A549 (cell line): ENCODE results near the gene ATP9A. TPM values are rescaled to one million over a fixed set of nuclear protein-coding genes. Genes with fewer than 3 reads are reported as not detected.

Source experiments
- ATAC-seq, 2 experiments: fragments of 200-7000 bp in 1 of 2; fragments of >200 bp in 1 of 2; cut with Nextera tagmentation in 1 of 2; cut with Tn5 transposase in 1 of 2; 3 replicates each; pipeline versions ENCODE4 v1.8.0 to v1.9.1; 2018 to 2020; ENCODE audit warnings: mild to moderate bottlenecking in 1 of 2, moderate library complexity in 1 of 2
- CTCF ChIA-PET: fragments of 300-600 bp; sonication (Branson Sonifier 250); formaldehyde crosslinking; extraction: SDS; loops from one replicate; lab custom pipeline; 2021; ENCODE audit warnings: antibody characterized with exemption, inconsistent platforms; lab: Yijun Ruan, JAX
- POLR2A ChIA-PET: fragments of 350-600 bp; formaldehyde crosslinking; extraction: SDS; loops from one replicate; lab custom pipeline; 2021; ENCODE audit warnings: antibody characterized with exemption, inconsistent platforms; lab: Yijun Ruan, JAX
- DNase-seq, 2 experiments: peaks; one replicate each; pipeline versions ENCODE4 v3.0.0 to v3.0.0-alpha.2; 2011 to 2016; ENCODE audit warnings: low read depth in 1 of 2, low spot score in 1 of 2
- FAIRE-seq: peaks from 2 replicates; lab custom pipeline; 2011; peaks lifted over from hg19 to GRCh38; lab: Jason Lieb, UNC
- H3K27ac ChIP-seq, 2 experiments: fragments of >200 bp; sonication (Bioruptor Twin); formaldehyde crosslinking; 3 replicates each; pipeline ENCODE4 v1.5.1; 2016 to 2017
- H3K4me1 ChIP-seq: fragments of >200 bp; sonication (Bioruptor Twin); formaldehyde crosslinking; 3 replicates; pipeline ENCODE4 v1.6.1; 2016
- H3K4me2 ChIP-seq: fragments of >200 bp; sonication (Bioruptor Twin); formaldehyde crosslinking; 3 replicates; pipeline ENCODE4 v1.6.1; 2016
- H3K4me3 ChIP-seq: fragments of >200 bp; sonication (Bioruptor Twin); formaldehyde crosslinking; 3 replicates; pipeline ENCODE4 v1.5.1; 2016
- H3K9me3 ChIP-seq: fragments of >200 bp; sonication (Bioruptor Twin); formaldehyde crosslinking; 3 replicates; pipeline ENCODE4 v1.6.1; 2016
- BHLHE40 ChIP-seq: IDR thresholded peaks from 2 replicates; pipeline ENCODE4 v1.6.1; 2012; ENCODE audit warnings: low read depth, low read length, inconsistent platforms
- CBX2 ChIP-seq: fragments of 200-600 bp; sonication (generic); IDR thresholded peaks from 2 replicates; pipeline ENCODE4 v1.6.1; 2016; ENCODE audit warnings: low read depth, mild to moderate bottlenecking, borderline replicate concordance
- CBX8 ChIP-seq: fragments of 200-600 bp; sonication (generic); IDR thresholded peaks from 2 replicates; pipeline ENCODE4 v1.6.1; 2016
- CHD4 ChIP-seq: fragments of 200-600 bp; sonication (generic); IDR thresholded peaks from 2 replicates; pipeline ENCODE4 v1.6.1; 2016; ENCODE audit warnings: antibody characterized with exemption, mild to moderate bottlenecking, borderline replicate concordance
- E2F6 ChIP-seq: IDR thresholded peaks from 2 replicates; pipeline ENCODE4 v1.6.1; 2012; ENCODE audit warnings: low read depth, borderline replicate concordance
- EHF ChIP-seq: fragments of 250-450 bp; sonication (Bioruptor Pico); IDR thresholded peaks from 2 replicates; pipeline ENCODE4 v1.5.0; 2020; ENCODE audit warnings: mild to moderate bottlenecking
- EP300 ChIP-seq, 2 experiments: fragments of >200 bp; sonication (Bioruptor Twin); formaldehyde crosslinking; IDR thresholded peaks; 2 replicates in 1 of 2; 3 replicates in 1 of 2; pipeline ENCODE4 v1.6.1; 2016 to 2017
- ESRRA ChIP-seq: fragments of 150-350 bp; IDR thresholded peaks from 2 replicates; pipeline ENCODE4 v1.6.1; 2014; ENCODE audit warnings: mild to moderate bottlenecking, low read length, borderline replicate concordance
- GATA3 ChIP-seq: IDR thresholded peaks from 2 replicates; pipeline ENCODE4 v1.6.1; 2012; ENCODE audit warnings: borderline replicate concordance
- HDAC2 ChIP-seq: fragments of 200-600 bp; sonication (generic); IDR thresholded peaks from 2 replicates; pipeline ENCODE4 v1.6.1; 2016
- HEYL ChIP-seq: fragments of 250-450 bp; sonication (Bioruptor Pico); IDR thresholded peaks from 2 replicates; pipeline ENCODE4 v1.8.0; 2021; ENCODE audit warnings: mild to moderate bottlenecking, moderate library complexity
- HMGXB4 ChIP-seq: fragments of 250-450 bp; sonication (Bioruptor Pico); IDR thresholded peaks from 2 replicates; pipeline ENCODE4 v1.5.0; 2021; ENCODE audit warnings: mild to moderate bottlenecking, moderate library complexity, borderline replicate concordance
- HOXA7 ChIP-seq: fragments of 250-450 bp; sonication (Bioruptor Pico); IDR thresholded peaks from 2 replicates; pipeline ENCODE4 v1.5.0; 2020; ENCODE audit warnings: mild to moderate bottlenecking, moderate library complexity
- JUNB ChIP-seq: fragments of >200 bp; sonication (Bioruptor Twin); formaldehyde crosslinking; IDR thresholded peaks from 2 replicates; pipeline ENCODE4 v1.6.1; 2016
- MAX ChIP-seq: IDR thresholded peaks from 2 replicates; pipeline ENCODE4 v1.6.1; 2012
- MAZ ChIP-seq: fragments of 150-350 bp; IDR thresholded peaks from 2 replicates; pipeline ENCODE4 v1.6.1; 2014; ENCODE audit warnings: antibody characterized with exemption, low read depth, low read length, borderline replicate concordance
- MYC ChIP-seq: IDR thresholded peaks from 2 replicates; pipeline ENCODE4 v1.6.1; 2012; ENCODE audit warnings: mild to moderate bottlenecking, inconsistent platforms, low read length, improper control_type of control experiment, borderline replicate concordance
- NFE2L2 ChIP-seq: fragments of 150-350 bp; conservative IDR thresholded peaks from 2 replicates; pipeline ENCODE4 v1.6.1; 2014; ENCODE audit warnings: low read length
- NPAS2 ChIP-seq: fragments of 250-450 bp; sonication (Bioruptor Pico); IDR thresholded peaks from 2 replicates; pipeline ENCODE4 v1.8.0; 2022; ENCODE audit warnings: mild to moderate bottlenecking, moderate library complexity, borderline replicate concordance
- NR3C1 ChIP-seq: fragments of >200 bp; sonication (Bioruptor Twin); formaldehyde crosslinking; IDR thresholded peaks from 3 replicates; pipeline ENCODE4 v1.6.1; 2017
- PHF8 ChIP-seq: fragments of 200-600 bp; sonication (generic); IDR thresholded peaks from 2 replicates; pipeline ENCODE4 v1.6.1; 2016; ENCODE audit warnings: low read depth, mild to moderate bottlenecking, antibody characterized with exemption, moderate library complexity, borderline replicate concordance
- POLR2AphosphoS2 ChIP-seq: conservative IDR thresholded peaks from 2 replicates; pipeline ENCODE4 v1.6.1; 2012; ENCODE audit warnings: low read length, improper control_type of control experiment, inconsistent platforms
- RARB ChIP-seq: fragments of 250-450 bp; sonication (Bioruptor Pico); IDR thresholded peaks from 2 replicates; pipeline ENCODE4 v1.8.0; 2021; ENCODE audit warnings: mild to moderate bottlenecking, moderate library complexity
- RCOR1 ChIP-seq: fragments of 150-350 bp; IDR thresholded peaks from 2 replicates; pipeline ENCODE4 v1.6.1; 2014; ENCODE audit warnings: antibody characterized with exemption, low read length, low read depth
- SREBF2 ChIP-seq: fragments of 450-650 bp; IDR thresholded peaks from 2 replicates; pipeline ENCODE4 v1.6.1; 2014; ENCODE audit warnings: mild to moderate bottlenecking, moderate library complexity
- TP53 ChIP-seq: fragments of 250-450 bp; sonication (Bioruptor Pico); IDR thresholded peaks from 2 replicates; pipeline ENCODE4 v1.5.0; 2021; ENCODE audit warnings: mild to moderate bottlenecking, moderate library complexity
- ZSCAN20 ChIP-seq: fragments of 250-450 bp; sonication (Bioruptor Pico); IDR thresholded peaks from 2 replicates; pipeline ENCODE4 v1.8.0; 2022; ENCODE audit warnings: mild to moderate bottlenecking, moderate library complexity
- WGBS: methylation state at CpG from one replicate; pipeline ENCODE4 v1.1.6; 2017; ENCODE audit errors: missing lambda C conversion rate; 5-methylcytosine and 5-hydroxymethylcytosine counted together
- polyA plus RNA-seq, 4 experiments: library from polyadenylated mRNA; depleted of rRNA in 3 of 4; stranded (reverse); fragments of >200 nt; fragmentation: RNase III in 1 of 4; extraction: RNeasy Plus Mini Kit Qiagen cat#74134 plus additional on column Dnase treatment in 1 of 4; gene quantifications; 2 replicates in 3 of 4; 3 replicates in 1 of 4; pipeline ENCODE4 v1.2.3, GENCODE V29; 2011 to 2017
- TF ChIP-seq, protein P1 (sequence below): fragments of 200-600 bp; sonication (generic); IDR thresholded peaks from 2 replicates; pipeline ENCODE4 v1.6.1; 2016; ENCODE audit warnings: antibody characterized with exemption, mild to moderate bottlenecking, moderate library complexity
- TF ChIP-seq, protein P2 (sequence below): fragments of >200 bp; sonication (Bioruptor Twin); formaldehyde crosslinking; IDR thresholded peaks from 3 replicates; pipeline ENCODE4 v1.6.1; 2016
- TF ChIP-seq, protein P3 (sequence below): fragments of >200 bp; sonication (Bioruptor Twin); formaldehyde crosslinking; IDR thresholded peaks from 3 replicates; pipeline ENCODE4 v1.5.1; 2016

ATP9A gene
- polyA plus RNA-seq, 2 of the 4 experiments (the other 2 are of a cell fraction), result 9.9 to 23.6 TPM

GRCh38 chr20:51588762-51589161 is 179.4 kb downstream of the ATP9A start:
- TF ChIP-seq MAX (no peak), MYC (no peak), HOXA7 (no peak), EP300 (IDR thresholded peaks at IDR 0.05) (no peak), MAZ (no peak), HDAC2 (no peak), CBX2 (no peak), HEYL (CRISPR knock-in tag) (no peak), JUNB (no peak), RARB (CRISPR knock-in tag) (no peak), BHLHE40 (no peak), RCOR1 (no peak)
- TF ChIP-seq, protein P1, sequence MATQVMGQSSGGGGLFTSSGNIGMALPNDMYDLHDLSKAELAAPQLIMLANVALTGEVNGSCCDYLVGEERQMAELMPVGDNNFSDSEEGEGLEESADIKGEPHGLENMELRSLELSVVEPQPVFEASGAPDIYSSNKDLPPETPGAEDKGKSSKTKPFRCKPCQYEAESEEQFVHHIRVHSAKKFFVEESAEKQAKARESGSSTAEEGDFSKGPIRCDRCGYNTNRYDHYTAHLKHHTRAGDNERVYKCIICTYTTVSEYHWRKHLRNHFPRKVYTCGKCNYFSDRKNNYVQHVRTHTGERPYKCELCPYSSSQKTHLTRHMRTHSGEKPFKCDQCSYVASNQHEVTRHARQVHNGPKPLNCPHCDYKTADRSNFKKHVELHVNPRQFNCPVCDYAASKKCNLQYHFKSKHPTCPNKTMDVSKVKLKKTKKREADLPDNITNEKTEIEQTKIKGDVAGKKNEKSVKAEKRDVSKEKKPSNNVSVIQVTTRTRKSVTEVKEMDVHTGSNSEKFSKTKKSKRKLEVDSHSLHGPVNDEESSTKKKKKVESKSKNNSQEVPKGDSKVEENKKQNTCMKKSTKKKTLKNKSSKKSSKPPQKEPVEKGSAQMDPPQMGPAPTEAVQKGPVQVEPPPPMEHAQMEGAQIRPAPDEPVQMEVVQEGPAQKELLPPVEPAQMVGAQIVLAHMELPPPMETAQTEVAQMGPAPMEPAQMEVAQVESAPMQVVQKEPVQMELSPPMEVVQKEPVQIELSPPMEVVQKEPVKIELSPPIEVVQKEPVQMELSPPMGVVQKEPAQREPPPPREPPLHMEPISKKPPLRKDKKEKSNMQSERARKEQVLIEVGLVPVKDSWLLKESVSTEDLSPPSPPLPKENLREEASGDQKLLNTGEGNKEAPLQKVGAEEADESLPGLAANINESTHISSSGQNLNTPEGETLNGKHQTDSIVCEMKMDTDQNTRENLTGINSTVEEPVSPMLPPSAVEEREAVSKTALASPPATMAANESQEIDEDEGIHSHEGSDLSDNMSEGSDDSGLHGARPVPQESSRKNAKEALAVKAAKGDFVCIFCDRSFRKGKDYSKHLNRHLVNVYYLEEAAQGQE, result no peak
- TF ChIP-seq, protein P2, sequence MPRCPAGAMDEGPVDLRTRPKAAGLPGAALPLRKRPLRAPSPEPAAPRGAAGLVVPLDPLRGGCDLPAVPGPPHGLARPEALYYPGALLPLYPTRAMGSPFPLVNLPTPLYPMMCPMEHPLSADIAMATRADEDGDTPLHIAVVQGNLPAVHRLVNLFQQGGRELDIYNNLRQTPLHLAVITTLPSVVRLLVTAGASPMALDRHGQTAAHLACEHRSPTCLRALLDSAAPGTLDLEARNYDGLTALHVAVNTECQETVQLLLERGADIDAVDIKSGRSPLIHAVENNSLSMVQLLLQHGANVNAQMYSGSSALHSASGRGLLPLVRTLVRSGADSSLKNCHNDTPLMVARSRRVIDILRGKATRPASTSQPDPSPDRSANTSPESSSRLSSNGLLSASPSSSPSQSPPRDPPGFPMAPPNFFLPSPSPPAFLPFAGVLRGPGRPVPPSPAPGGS, result no peak
- TF ChIP-seq, all 56 proteins: peak for 0
- CTCF ChIA-PET, result interaction anchor here (0.7 kb wide), 1 partner anchor 200 kb away, joined by 3 read pairs; no protein-coding TSS in a partner anchor
- WGBS, result 55% methylated on average over 3 of the region's 3 CpGs
- FAIRE-seq, result no peak
- Histone ChIP-seq H3K27ac (0 out of 6 replicates have a peak overlapping the region, but pooled peaks of 1 of the 2 experiments have one; percentile 36), H3K4me3 (no peak overlapping the region), H3K9me3 (no peaks in the 10 kb centered on the region), H3K4me2 (no peak overlapping the region), H3K4me1 (peaks cover 7% of the 10 kb centered on the region; the same call in 1 of the 3 replicates)
- DNase-seq, result no peak
- POLR2A ChIA-PET, result no interaction called here
- no peak for ATAC-seq

DNA sequence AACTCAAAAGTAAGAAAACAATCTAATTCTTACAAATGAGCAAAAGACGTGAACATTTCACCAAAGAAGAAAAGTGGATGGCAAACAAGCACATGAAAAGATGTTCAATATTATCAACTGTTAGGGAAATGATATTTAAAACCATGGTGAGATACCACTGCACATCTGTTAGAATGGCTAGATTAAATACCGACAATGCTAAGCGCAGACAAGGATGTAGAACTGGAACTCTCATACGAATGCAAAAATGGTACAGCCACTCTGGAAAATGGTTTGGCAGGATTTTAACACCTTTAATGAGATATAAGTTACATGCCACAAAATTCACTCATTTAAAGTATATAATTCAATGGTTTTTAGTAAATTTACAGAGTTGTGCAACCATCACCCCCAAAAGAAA is 181.0 kb downstream of the ATP9A start:
- FAIRE-seq (no peak), DNase-seq (no peak), ATAC-seq (no peak)
- no peaks in the 10 kb centered on the region for H3K9me3 ChIP-seq
- H3K4me1 ChIP-seq, result peaks cover 7% of the 10 kb centered on the region; the same call in 1 of the 3 replicates
- no peak overlapping the region for H3K4me3 ChIP-seq
- H3K4me2 ChIP-seq, result no peak overlapping the region
- WGBS, result 88% methylated on average over 4 of the region's 4 CpGs
- POLR2A ChIA-PET, result no interaction called here
- CTCF ChIA-PET, result interaction anchor here (0.7 to 5.7 kb wide), 3 partner anchors 8 to 602 kb away, joined by 3 to 43 read pairs (median 3); no protein-coding TSS in a partner anchor
- H3K27ac ChIP-seq, result no peak overlapping the region
- TF ChIP-seq PHF8 (no peak), CBX8 (no peak), TP53 (CRISPR knock-in tag) (no peak), NFE2L2 (no peak), CHD4 (no peak), GATA3 (no peak), NPAS2 (no peak), NR3C1 (no peak), EHF (no peak), HMGXB4 (CRISPR knock-in tag) (no peak), POLR2AphosphoS2 (no peak), SREBF2 (no peak), RARB (CRISPR knock-in tag) (no peak), E2F6 (no peak), CBX2 (no peak), EP300 (IDR thresholded peaks at IDR 0.05) (no peak), RCOR1 (no peak), ZSCAN20 (no peak), ESRRA (no peak)
- TF ChIP-seq, protein P3, sequence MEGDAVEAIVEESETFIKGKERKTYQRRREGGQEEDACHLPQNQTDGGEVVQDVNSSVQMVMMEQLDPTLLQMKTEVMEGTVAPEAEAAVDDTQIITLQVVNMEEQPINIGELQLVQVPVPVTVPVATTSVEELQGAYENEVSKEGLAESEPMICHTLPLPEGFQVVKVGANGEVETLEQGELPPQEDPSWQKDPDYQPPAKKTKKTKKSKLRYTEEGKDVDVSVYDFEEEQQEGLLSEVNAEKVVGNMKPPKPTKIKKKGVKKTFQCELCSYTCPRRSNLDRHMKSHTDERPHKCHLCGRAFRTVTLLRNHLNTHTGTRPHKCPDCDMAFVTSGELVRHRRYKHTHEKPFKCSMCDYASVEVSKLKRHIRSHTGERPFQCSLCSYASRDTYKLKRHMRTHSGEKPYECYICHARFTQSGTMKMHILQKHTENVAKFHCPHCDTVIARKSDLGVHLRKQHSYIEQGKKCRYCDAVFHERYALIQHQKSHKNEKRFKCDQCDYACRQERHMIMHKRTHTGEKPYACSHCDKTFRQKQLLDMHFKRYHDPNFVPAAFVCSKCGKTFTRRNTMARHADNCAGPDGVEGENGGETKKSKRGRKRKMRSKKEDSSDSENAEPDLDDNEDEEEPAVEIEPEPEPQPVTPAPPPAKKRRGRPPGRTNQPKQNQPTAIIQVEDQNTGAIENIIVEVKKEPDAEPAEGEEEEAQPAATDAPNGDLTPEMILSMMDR, result no peak
